ENCODE results near the gene SORD. TPM values are rescaled to one million over a fixed set of nuclear protein-coding genes. Genes with fewer than 3 reads are reported as not detected.
"Not testable (repeated sequence)": the region's sequence is repeated elsewhere in the genome, so short reads cannot be mapped to it uniquely, and the experiment has no call there.

The SORD gene
- total and polyA plus RNA-seq, 2 donors, result 4.3 to 17.2 TPM

DNA sequence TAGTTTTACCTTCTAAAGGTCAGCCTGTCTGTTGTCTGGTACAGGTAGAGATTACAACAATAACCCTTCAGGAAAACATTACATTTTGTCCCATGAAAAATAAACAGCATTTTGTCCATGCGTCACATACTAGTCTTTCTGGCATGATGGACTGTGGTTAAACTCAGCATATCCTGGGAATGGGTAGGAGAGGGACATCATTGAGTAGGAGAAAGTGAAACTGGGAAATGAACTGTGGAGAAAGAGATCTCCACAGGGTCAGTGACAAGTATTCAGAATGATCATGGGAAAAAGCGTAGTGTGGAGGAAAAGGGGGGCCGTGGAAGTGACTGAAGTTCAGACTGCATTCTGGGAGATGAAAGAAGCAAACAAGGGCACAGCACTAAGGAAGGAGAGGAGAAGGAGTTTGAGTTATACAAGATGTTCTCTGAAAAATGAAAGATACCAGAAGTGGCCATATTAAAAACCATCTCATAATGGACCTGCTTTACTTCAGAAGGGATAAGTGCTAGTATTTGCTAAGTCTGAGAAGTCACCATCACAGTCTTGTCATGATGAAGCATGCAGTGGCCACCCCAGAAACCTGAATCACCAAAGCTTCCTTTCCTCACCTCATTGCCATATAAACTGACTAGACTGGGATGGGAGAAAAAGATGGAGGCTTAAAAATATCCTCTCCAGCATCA is 34.7 kb upstream of the SORD start:
- DNase-seq (ENCODE audit: low read depth in 6 of 9, low spot score in 9 of 9); H3K4me3 ChIP-seq (ENCODE audit: low read length in 2 of 2); H3K9me3 ChIP-seq (ENCODE audit: control insufficient read depth in 2 of 2, insufficient read depth in 1 of 2, low read length in 1 of 2); H3K4me1 ChIP-seq (ENCODE audit: control insufficient read depth in 2 of 2, insufficient read depth in 2 of 2, low read length in 2 of 2); H3K27me3 ChIP-seq (ENCODE audit: control insufficient read depth in 2 of 2, insufficient read depth in 1 of 2, low read length in 1 of 2); H3K27ac ChIP-seq (ENCODE audit: low read depth in 1 of 2, low read length in 1 of 2); H3K36me3 ChIP-seq (ENCODE audit: control insufficient read depth in 2 of 2, insufficient read depth in 2 of 2, low read length in 1 of 2): not testable (repeated sequence)
- WGBS, result 97% methylated on average over 1 of the region's 3 CpGs

GRCh38 chr15:44988870-44989219 is 34.1 kb upstream of the SORD start:
- not testable (repeated sequence) for H3K27me3 ChIP-seq (ENCODE audit: control insufficient read depth in 2 of 2, insufficient read depth in 1 of 2, low read length in 1 of 2); H3K4me1 ChIP-seq (ENCODE audit: control insufficient read depth in 2 of 2, insufficient read depth in 2 of 2, low read length in 2 of 2); H3K4me3 ChIP-seq (ENCODE audit: low read length in 2 of 2); H3K36me3 ChIP-seq (ENCODE audit: control insufficient read depth in 2 of 2, insufficient read depth in 2 of 2, low read length in 1 of 2); H3K27ac ChIP-seq (ENCODE audit: low read depth in 1 of 2, low read length in 1 of 2); H3K9me3 ChIP-seq (ENCODE audit: control insufficient read depth in 2 of 2, insufficient read depth in 1 of 2, low read length in 1 of 2); DNase-seq (ENCODE audit: low read depth in 6 of 9, low spot score in 9 of 9)
- 96% methylated on average over 4 of the region's 5 CpGs for WGBS

GRCh38 chr15:44997632-44998031 is 25.4 kb upstream of the SORD start:
- not testable (repeated sequence) for H3K36me3 ChIP-seq (ENCODE audit: control insufficient read depth in 2 of 2, insufficient read depth in 2 of 2, low read length in 1 of 2); H3K4me1 ChIP-seq (ENCODE audit: control insufficient read depth in 2 of 2, insufficient read depth in 2 of 2, low read length in 2 of 2); H3K27ac ChIP-seq (ENCODE audit: low read depth in 1 of 2, low read length in 1 of 2); H3K27me3 ChIP-seq (ENCODE audit: control insufficient read depth in 2 of 2, insufficient read depth in 1 of 2, low read length in 1 of 2); H3K9me3 ChIP-seq (ENCODE audit: control insufficient read depth in 2 of 2, insufficient read depth in 1 of 2, low read length in 1 of 2); DNase-seq (ENCODE audit: low read depth in 6 of 9, low spot score in 9 of 9); H3K4me3 ChIP-seq (ENCODE audit: low read length in 2 of 2)
- WGBS, result 97% methylated on average over 3 of the region's 3 CpGs

DNA sequence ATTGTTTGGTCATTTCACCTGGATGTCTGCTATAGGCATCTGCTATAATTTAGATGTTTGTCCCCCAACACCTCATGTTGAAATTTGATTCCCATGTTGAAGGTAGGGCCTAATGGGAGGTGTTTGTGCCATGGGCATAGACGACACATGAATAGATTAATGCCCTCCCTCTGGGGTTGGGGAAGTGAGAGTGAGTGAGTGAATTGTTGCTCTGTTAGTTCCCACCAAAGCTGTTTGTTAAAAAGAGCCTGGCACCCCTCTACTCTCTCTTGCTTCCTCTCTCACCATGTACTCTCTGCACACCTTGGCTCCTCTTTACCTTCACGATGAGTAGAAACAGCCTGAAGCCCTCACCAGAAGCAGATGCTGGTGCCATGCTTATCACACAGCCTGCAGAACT is 23.9 kb upstream of the SORD start:
- no peak overlapping the region for H3K4me3 ChIP-seq (ENCODE audit: low read length in 2 of 2)
- H3K27ac ChIP-seq (ENCODE audit: low read depth in 1 of 2, low read length in 1 of 2), result no peak overlapping the region
- 91% methylated on average over 2 of the region's 2 CpGs for WGBS
- DNase-seq (ENCODE audit: low read depth in 6 of 9, low spot score in 9 of 9), result no peak
- no peaks in the 10 kb centered on the region for H3K4me1 ChIP-seq (ENCODE audit: control insufficient read depth in 2 of 2, insufficient read depth in 2 of 2, low read length in 2 of 2)
- no peaks in the 10 kb centered on the region for H3K27me3 ChIP-seq (ENCODE audit: control insufficient read depth in 2 of 2, insufficient read depth in 1 of 2, low read length in 1 of 2)
- no peaks in the 10 kb centered on the region for H3K36me3 ChIP-seq (ENCODE audit: control insufficient read depth in 2 of 2, insufficient read depth in 2 of 2, low read length in 1 of 2)
- no peaks in the 10 kb centered on the region for H3K9me3 ChIP-seq (ENCODE audit: control insufficient read depth in 2 of 2, insufficient read depth in 1 of 2, low read length in 1 of 2)

DNA sequence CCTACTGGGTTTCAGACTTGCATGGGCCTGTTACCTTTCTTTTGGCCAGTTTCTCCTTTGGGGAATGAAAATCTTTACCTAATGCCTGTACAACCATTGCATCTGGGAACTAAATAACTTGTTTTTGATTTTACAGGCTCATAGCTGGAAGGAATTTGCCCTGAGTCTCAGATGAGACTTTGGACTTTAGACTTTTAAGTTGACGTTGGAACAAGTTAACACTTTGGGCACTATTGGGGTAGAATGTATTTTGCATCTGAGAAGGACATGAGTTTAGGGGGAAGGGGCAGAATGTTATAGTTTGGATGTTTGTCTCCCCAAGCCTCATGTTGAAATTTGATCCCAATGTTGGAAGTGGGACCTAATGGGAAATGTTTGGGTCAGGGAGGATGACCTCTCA is 21.8 kb upstream of the SORD start:
- H3K4me3 ChIP-seq (ENCODE audit: low read length in 2 of 2); H3K27ac ChIP-seq (ENCODE audit: low read depth in 1 of 2, low read length in 1 of 2); H3K4me1 ChIP-seq (ENCODE audit: control insufficient read depth in 2 of 2, insufficient read depth in 2 of 2, low read length in 2 of 2); DNase-seq (ENCODE audit: low read depth in 6 of 9, low spot score in 9 of 9); H3K9me3 ChIP-seq (ENCODE audit: control insufficient read depth in 2 of 2, insufficient read depth in 1 of 2, low read length in 1 of 2); H3K27me3 ChIP-seq (ENCODE audit: control insufficient read depth in 2 of 2, insufficient read depth in 1 of 2, low read length in 1 of 2); H3K36me3 ChIP-seq (ENCODE audit: control insufficient read depth in 2 of 2, insufficient read depth in 2 of 2, low read length in 1 of 2): not testable (repeated sequence)
- WGBS, result 92% methylated on average over 1 of the region's 1 CpG

- WGBS, result 90% methylated on average over 2 of the region's 2 CpGs
Measured at GRCh38 chr15:45003731-45004410, 19.1 kb upstream of the SORD start.

GRCh38 chr15:45004590-45005175 is 18.3 kb upstream of the SORD start:
- DNase-seq (ENCODE audit: low read depth in 6 of 9, low spot score in 9 of 9); H3K27ac ChIP-seq (ENCODE audit: low read depth in 1 of 2, low read length in 1 of 2); H3K36me3 ChIP-seq (ENCODE audit: control insufficient read depth in 2 of 2, insufficient read depth in 2 of 2, low read length in 1 of 2); H3K4me3 ChIP-seq (ENCODE audit: low read length in 2 of 2); H3K27me3 ChIP-seq (ENCODE audit: control insufficient read depth in 2 of 2, insufficient read depth in 1 of 2, low read length in 1 of 2); H3K4me1 ChIP-seq (ENCODE audit: control insufficient read depth in 2 of 2, insufficient read depth in 2 of 2, low read length in 2 of 2); H3K9me3 ChIP-seq (ENCODE audit: control insufficient read depth in 2 of 2, insufficient read depth in 1 of 2, low read length in 1 of 2): not testable (repeated sequence)
- 84% methylated on average over 5 of the region's 5 CpGs for WGBS

More at GRCh38 chr15:45003731-45004410, 19.1 kb upstream of the SORD start:
- not testable (repeated sequence) for H3K4me1 ChIP-seq (ENCODE audit: control insufficient read depth in 2 of 2, insufficient read depth in 2 of 2, low read length in 2 of 2); DNase-seq (ENCODE audit: low read depth in 6 of 9, low spot score in 9 of 9); H3K27ac ChIP-seq (ENCODE audit: low read depth in 1 of 2, low read length in 1 of 2); H3K27me3 ChIP-seq (ENCODE audit: control insufficient read depth in 2 of 2, insufficient read depth in 1 of 2, low read length in 1 of 2); H3K4me3 ChIP-seq (ENCODE audit: low read length in 2 of 2); H3K9me3 ChIP-seq (ENCODE audit: control insufficient read depth in 2 of 2, insufficient read depth in 1 of 2, low read length in 1 of 2); H3K36me3 ChIP-seq (ENCODE audit: control insufficient read depth in 2 of 2, insufficient read depth in 2 of 2, low read length in 1 of 2)

GRCh38 chr15:45009046-45009445 is 13.9 kb upstream of the SORD start:
- no peak overlapping the region for H3K27ac ChIP-seq (ENCODE audit: low read depth in 1 of 2, low read length in 1 of 2)
- H3K9me3 ChIP-seq (ENCODE audit: control insufficient read depth in 2 of 2, insufficient read depth in 1 of 2, low read length in 1 of 2), result no peaks in the 10 kb centered on the region
- no peak overlapping the region for H3K4me3 ChIP-seq (ENCODE audit: low read length in 2 of 2)
- DNase-seq (ENCODE audit: low read depth in 6 of 9, low spot score in 9 of 9), result no peak
- no peaks in the 10 kb centered on the region for H3K27me3 ChIP-seq (ENCODE audit: control insufficient read depth in 2 of 2, insufficient read depth in 1 of 2, low read length in 1 of 2)
- WGBS, result 90% methylated on average over 2 of the region's 2 CpGs
- no peaks in the 10 kb centered on the region for H3K4me1 ChIP-seq (ENCODE audit: control insufficient read depth in 2 of 2, insufficient read depth in 2 of 2, low read length in 2 of 2)
- no peaks in the 10 kb centered on the region for H3K36me3 ChIP-seq (ENCODE audit: control insufficient read depth in 2 of 2, insufficient read depth in 2 of 2, low read length in 1 of 2)

DNA sequence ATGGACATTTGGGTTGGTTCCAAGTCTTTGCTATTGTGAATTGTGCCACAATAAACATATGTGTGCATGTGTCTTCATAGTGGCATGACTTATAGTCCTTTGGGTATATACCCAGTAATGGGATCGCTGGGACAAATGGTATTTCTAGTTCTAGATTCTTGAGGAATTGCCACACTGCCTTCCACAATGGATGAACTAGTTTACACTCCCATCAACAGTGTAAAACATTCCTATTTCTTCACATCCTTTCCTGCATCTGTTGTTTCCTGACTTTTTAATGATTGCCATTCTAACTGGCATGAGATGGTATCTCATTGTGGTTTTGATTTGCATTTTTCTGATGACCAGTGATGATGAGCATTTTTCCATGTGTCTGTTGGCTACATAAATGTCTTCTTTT is 7.9 kb upstream of the SORD start:
- H3K4me1 ChIP-seq (ENCODE audit: control insufficient read depth in 2 of 2, insufficient read depth in 2 of 2, low read length in 2 of 2); H3K27ac ChIP-seq (ENCODE audit: low read depth in 1 of 2, low read length in 1 of 2); H3K4me3 ChIP-seq (ENCODE audit: low read length in 2 of 2); H3K9me3 ChIP-seq (ENCODE audit: control insufficient read depth in 2 of 2, insufficient read depth in 1 of 2, low read length in 1 of 2); H3K36me3 ChIP-seq (ENCODE audit: control insufficient read depth in 2 of 2, insufficient read depth in 2 of 2, low read length in 1 of 2); DNase-seq (ENCODE audit: low read depth in 6 of 9, low spot score in 9 of 9); H3K27me3 ChIP-seq (ENCODE audit: control insufficient read depth in 2 of 2, insufficient read depth in 1 of 2, low read length in 1 of 2): not testable (repeated sequence)
- 94% methylated on average over 1 of the region's 1 CpG for WGBS
